Keratinocyte (primary cell): ENCODE measurements around the gene CD7. TPM values are rescaled to one million over a fixed set of nuclear protein-coding genes. Genes with fewer than 3 reads are reported as not detected.

Experiments used
- DNase-seq: peaks from one replicate; pipeline ENCODE4 v3.0.0-alpha.2; 2011; ENCODE audit warnings: low read depth, missing footprints, low spot score
- FAIRE-seq: peaks from 2 replicates; lab custom pipeline; 2011; peaks lifted over from hg19 to GRCh38; lab: Jason Lieb, UNC
- H2AFZ ChIP-seq: 2 replicates; pipeline ENCODE4 v1.6.0; 2012; ENCODE audit warnings: low read length, control low read depth, inconsistent platforms; ENCODE audit not compliant: control insufficient read depth
- H3K27ac ChIP-seq: 2 replicates; pipeline ENCODE4 v1.5.1; 2011; ENCODE audit warnings: low read length; ENCODE audit not compliant: control insufficient read depth, insufficient read depth
- H3K27me3 ChIP-seq: 3 replicates; pipeline ENCODE4 v1.6.0; 2011; ENCODE audit warnings: low read length; ENCODE audit not compliant: control insufficient read depth, insufficient read depth; ENCODE audit errors: extremely low read depth
- H3K36me3 ChIP-seq, 2 experiments: 2 replicates in 1 of 2; 3 replicates in 1 of 2; pipeline ENCODE4 v1.5.1; 2011; ENCODE audit warnings: low read length in 2 of 2, mild to moderate bottlenecking in 1 of 2; ENCODE audit not compliant: control insufficient read depth in 2 of 2, insufficient read depth in 2 of 2; ENCODE audit errors: extremely low read depth in 1 of 2
- H3K4me1 ChIP-seq: 3 replicates; pipeline ENCODE4 v1.5.1; 2011; ENCODE audit warnings: low read length; ENCODE audit not compliant: control insufficient read depth, insufficient read depth; ENCODE audit errors: extremely low read depth
- H3K4me2 ChIP-seq: 3 replicates; pipeline ENCODE4 v1.6.0; 2011; ENCODE audit warnings: low read depth, low read length; ENCODE audit not compliant: control insufficient read depth, insufficient read depth; ENCODE audit errors: extremely low read depth
- H3K4me3 ChIP-seq, 3 experiments: fragments of 200-600 bp in 1 of 3; sonication (generic) in 1 of 3; 2 replicates in 2 of 3; 3 replicates in 1 of 3; pipeline ENCODE4 v1.5.1; 2011 to 2016; ENCODE audit warnings: low read length in 3 of 3, mild to moderate bottlenecking in 3 of 3, control low read depth in 2 of 3, inconsistent platforms in 1 of 3, low read depth in 1 of 3, mixed read lengths in 1 of 3, mixed run types in 1 of 3, moderate library complexity in 1 of 3; ENCODE audit not compliant: control insufficient read depth in 2 of 3, insufficient read depth in 2 of 3; ENCODE audit errors: extremely low read depth in 1 of 3
- H3K79me2 ChIP-seq: 2 replicates; pipeline ENCODE4 v1.6.0; 2012; ENCODE audit warnings: low read length; ENCODE audit not compliant: control insufficient read depth, insufficient read depth
- H3K9ac ChIP-seq: 3 replicates; pipeline ENCODE4 v1.6.0; 2011; ENCODE audit warnings: low read length; ENCODE audit not compliant: control insufficient read depth, insufficient read depth; ENCODE audit errors: extremely low read depth
- H3K9me1 ChIP-seq: 3 replicates; pipeline ENCODE4 v1.6.0; 2011; ENCODE audit warnings: low read length; ENCODE audit not compliant: control insufficient read depth, insufficient read depth; ENCODE audit errors: extremely low read depth
- H3K9me3 ChIP-seq: 2 replicates; pipeline ENCODE4 v1.5.1; 2012; ENCODE audit warnings: low read depth, low read length; ENCODE audit not compliant: control insufficient read depth
- H4K20me1 ChIP-seq: 3 replicates; pipeline ENCODE4 v1.6.0; 2011; ENCODE audit warnings: low read length; ENCODE audit not compliant: control insufficient read depth, insufficient read depth; ENCODE audit errors: extremely low read depth
- CTCF ChIP-seq, 3 experiments: IDR thresholded peaks in 1 of 3; conservative IDR thresholded peaks in 1 of 3; optimal IDR thresholded peaks in 1 of 3; 2 replicates in 2 of 3; 3 replicates in 1 of 3; pipeline versions ENCODE3 to v1.5.1; 2011; ENCODE audit warnings: low read length in 3 of 3, mild to moderate bottlenecking in 3 of 3, moderate library complexity in 2 of 3, control low read depth in 1 of 3, inconsistent platforms in 1 of 3; ENCODE audit not compliant: insufficient read depth in 2 of 3; ENCODE audit errors: extremely low read depth in 1 of 3
- EZH2 ChIP-seq: IDR thresholded peaks from one replicate; pipeline ENCODE4 v1.6.1; 2012; ENCODE audit warnings: inconsistent platforms, mild to moderate bottlenecking, low read length, moderate library complexity
- dilution Hi-C: fragments of 300-500 bp; cut with MboI; formaldehyde crosslinking; loops from one replicate; pipeline ENCODE4 v1.7.0; 2020; ENCODE audit warnings: low sequenced_read_pairs; ENCODE audit not compliant: extremely low pct_ligation_motif_present
- polyA plus RNA-seq, 5 experiments: library from polyadenylated mRNA; depleted of rRNA in 3 of 5; stranded (reverse) in 3 of 5; stranded (forward) in 1 of 5; unstranded in 1 of 5; fragments of >200 nt; gene quantifications; 1 replicate in 1 of 5; 2 replicates in 3 of 5; 3 replicates in 1 of 5; pipeline versions ENCODE4 v1.2.1 to v1.2.3, GENCODE V29; 2011 to 2012; ENCODE audit warnings: missing spikeins in 2 of 5, low read depth in 1 of 5, low replicate concordance in 1 of 5

CD7 gene
- polyA plus RNA-seq, 1 donor (not counting 4 experiments of a cell fraction or from before 2014, with no cell fraction given), result not detected

GRCh38 chr17:82295472-82295814 is 22.0 kb downstream of the CD7 start:
- H3K36me3 ChIP-seq, result no peaks in the 10 kb centered on the region

GRCh38 chr17:82294064-82294773 is 23.2 kb downstream of the CD7 start:
- peak overlapping the region in 1 of 3 experiments; percentile 25 for H3K4me3 ChIP-seq
- peak overlapping the region; percentile 74 for H3K4me2 ChIP-seq
- no peaks in the 10 kb centered on the region for H3K36me3 ChIP-seq
- FAIRE-seq, result no peak
- H3K4me1 ChIP-seq, result peaks cover 36% of the 10 kb centered on the region
- no peak for DNase-seq
- no peak overlapping the region for H2AFZ ChIP-seq
- H3K9me3 ChIP-seq, result no peaks in the 10 kb centered on the region
- no peaks in the 10 kb centered on the region for H3K79me2 ChIP-seq
- no peaks in the 10 kb centered on the region for H4K20me1 ChIP-seq
- TF ChIP-seq EZH2 (no peak), CTCF (optimal IDR thresholded peaks at IDR 0.05 in 1 of 3, IDR thresholded peaks at IDR 0.05 in 1 of 3, conservative IDR thresholded peaks at IDR 0.05 in 1 of 3; ENCODE audit: extremely low read depth in 1 of 3, insufficient read depth in 2 of 3, low read length in 3 of 3) (no peak)
- H3K27ac ChIP-seq, result no peak overlapping the region
- H3K9me1 ChIP-seq, result no peaks in the 10 kb centered on the region
- dilution Hi-C loops, result no loop called here
- no peaks in the 10 kb centered on the region for H3K27me3 ChIP-seq
- H3K9ac ChIP-seq, result no peak overlapping the region

More at GRCh38 chr17:82295472-82295814, 22.0 kb downstream of the CD7 start:
- no peak overlapping the region for H3K4me2 ChIP-seq
- H3K4me3 ChIP-seq, result no peak overlapping the region
- no peak overlapping the region for H3K9ac ChIP-seq
- H3K9me1 ChIP-seq, result no peaks in the 10 kb centered on the region
- H4K20me1 ChIP-seq, result no peaks in the 10 kb centered on the region
- FAIRE-seq (no peak), DNase-seq (no peak)
- H3K9me3 ChIP-seq, result no peaks in the 10 kb centered on the region
- dilution Hi-C loops, result no loop called here
- no peaks in the 10 kb centered on the region for H3K27me3 ChIP-seq
- H2AFZ ChIP-seq, result no peak overlapping the region
- peaks cover 36% of the 10 kb centered on the region for H3K4me1 ChIP-seq
- H3K79me2 ChIP-seq, result no peaks in the 10 kb centered on the region
- TF ChIP-seq EZH2 (no peak), CTCF (optimal IDR thresholded peaks at IDR 0.05 in 1 of 3, IDR thresholded peaks at IDR 0.05 in 1 of 3, conservative IDR thresholded peaks at IDR 0.05 in 1 of 3; ENCODE audit: extremely low read depth in 1 of 3, insufficient read depth in 2 of 3, low read length in 3 of 3) (no peak)
- no peak overlapping the region for H3K27ac ChIP-seq
